SJSA1 (cell line): ENCODE data around the gene CCL18. TPM values are rescaled to one million over a fixed set of nuclear protein-coding genes. Genes with fewer than 3 reads are reported as not detected.
"Not testable (repeated sequence)": the region's sequence is repeated elsewhere in the genome, so short reads cannot be mapped to it uniquely, and the experiment has no call there.

Source experiments
- DNase-seq, 2 experiments: peaks; one replicate each; pipeline ENCODE4 v3.0.0-alpha.2; 2015 to 2020; ENCODE audit warnings: low spot score in 2 of 2, low read depth in 1 of 2
- H3K27ac ChIP-seq: fragments of 250-450 bp; sonication (Bioruptor Pico); 2 replicates; pipeline ENCODE4 v1.5.1; 2020; ENCODE audit warnings: mild to moderate bottlenecking, moderate library complexity
- H3K27me3 ChIP-seq: fragments of 250-450 bp; sonication (Bioruptor Pico); replicated peaks from 2 replicates; pipeline ENCODE4 v1.5.1; 2020; ENCODE audit warnings: mild to moderate bottlenecking, moderate library complexity
- H3K36me3 ChIP-seq: fragments of 250-450 bp; sonication (Bioruptor Pico); 2 replicates; pipeline ENCODE4 v1.5.1; 2020; ENCODE audit warnings: mild to moderate bottlenecking
- H3K4me1 ChIP-seq: fragments of 250-450 bp; sonication (Bioruptor Pico); replicated peaks from 2 replicates; pipeline ENCODE4 v1.6.1; 2021; ENCODE audit warnings: mild to moderate bottlenecking
- H3K4me3 ChIP-seq: fragments of 250-450 bp; sonication (Bioruptor Pico); 2 replicates; pipeline ENCODE4 v1.5.1; 2020; ENCODE audit warnings: mild to moderate bottlenecking
- H3K9me3 ChIP-seq: fragments of 250-450 bp; sonication (Bioruptor Pico); replicated peaks from 2 replicates; pipeline ENCODE4 v1.5.1; 2020; ENCODE audit warnings: mild to moderate bottlenecking
- total RNA-seq: library from RNA; depleted of rRNA; stranded (reverse); fragments of >200 nt; shearing (Covaris generic); gene quantifications from 2 replicates; pipeline ENCODE4 v1.2.3, GENCODE V29; 2014

The CCL18 gene
- total RNA-seq, 1 experiment from 2014 or later = not detected

- H3K36me3 ChIP-seq, H3K27me3 ChIP-seq, H3K9me3 ChIP-seq, H3K4me3 ChIP-seq, DNase-seq, H3K27ac ChIP-seq, H3K4me1 ChIP-seq: not testable (repeated sequence)
Observed at GRCh38 chr17:36083691-36084090, 19.6 kb downstream of the CCL18 start.

DNA sequence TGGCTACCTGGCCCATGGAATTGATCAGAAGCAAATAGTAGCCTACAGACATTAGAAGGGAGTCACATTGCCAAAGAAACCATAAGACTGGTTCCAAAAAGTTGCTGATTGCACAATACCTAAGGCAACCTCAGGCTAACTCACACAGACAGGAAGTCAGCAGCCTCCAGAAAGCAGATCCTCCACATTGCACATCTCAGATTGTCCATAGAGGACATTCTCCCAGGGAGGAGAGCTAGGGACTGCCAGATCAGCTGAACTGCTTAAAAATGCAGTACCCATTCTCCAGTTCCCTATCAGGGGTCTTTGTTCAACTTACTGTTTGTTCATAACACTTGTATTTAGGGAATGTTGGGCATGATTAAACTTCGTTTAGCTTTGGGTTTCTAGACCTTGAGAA lies 21.7 kb downstream of the CCL18 start:
- H3K27ac ChIP-seq = no peak overlapping the region
- H3K9me3 ChIP-seq = no peaks in the 10 kb centered on the region
- H3K27me3 ChIP-seq = no peaks in the 10 kb centered on the region
- no peak overlapping the region for H3K4me3 ChIP-seq
- no peaks in the 10 kb centered on the region for H3K36me3 ChIP-seq
- H3K4me1 ChIP-seq = no peaks in the 10 kb centered on the region
- no peak for DNase-seq

DNA sequence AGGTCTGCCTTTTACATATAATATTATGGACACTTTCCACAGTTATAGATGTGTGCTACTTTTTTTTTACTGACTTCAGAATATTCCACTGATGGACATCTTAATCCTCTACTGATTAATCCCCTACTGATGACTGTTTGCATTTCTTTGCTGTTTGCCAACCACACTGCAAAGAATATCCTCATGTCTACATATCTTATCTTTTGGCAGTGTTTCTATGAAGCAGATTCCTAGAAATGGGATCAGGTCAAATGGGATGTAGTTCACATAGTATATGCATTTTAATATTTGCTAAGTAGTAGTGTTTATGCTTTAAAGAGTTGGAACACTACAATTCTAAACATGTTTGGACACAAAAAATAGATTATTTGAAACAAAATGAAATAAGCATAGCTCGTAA lies 22.7 kb downstream of the CCL18 start:
- Histone ChIP-seq H3K4me1 (no peaks in the 10 kb centered on the region), H3K4me3 (no peak overlapping the region), H3K27ac (no peak overlapping the region), H3K27me3 (no peaks in the 10 kb centered on the region), H3K9me3 (no peaks in the 10 kb centered on the region), H3K36me3 (no peaks in the 10 kb centered on the region)
- DNase-seq = no peak

GRCh38 chr17:36087471-36087870 lies 23.4 kb downstream of the CCL18 start:
- H3K4me3 ChIP-seq, H3K4me1 ChIP-seq, H3K27me3 ChIP-seq, H3K36me3 ChIP-seq, H3K9me3 ChIP-seq, H3K27ac ChIP-seq, DNase-seq: not testable (repeated sequence)

DNA sequence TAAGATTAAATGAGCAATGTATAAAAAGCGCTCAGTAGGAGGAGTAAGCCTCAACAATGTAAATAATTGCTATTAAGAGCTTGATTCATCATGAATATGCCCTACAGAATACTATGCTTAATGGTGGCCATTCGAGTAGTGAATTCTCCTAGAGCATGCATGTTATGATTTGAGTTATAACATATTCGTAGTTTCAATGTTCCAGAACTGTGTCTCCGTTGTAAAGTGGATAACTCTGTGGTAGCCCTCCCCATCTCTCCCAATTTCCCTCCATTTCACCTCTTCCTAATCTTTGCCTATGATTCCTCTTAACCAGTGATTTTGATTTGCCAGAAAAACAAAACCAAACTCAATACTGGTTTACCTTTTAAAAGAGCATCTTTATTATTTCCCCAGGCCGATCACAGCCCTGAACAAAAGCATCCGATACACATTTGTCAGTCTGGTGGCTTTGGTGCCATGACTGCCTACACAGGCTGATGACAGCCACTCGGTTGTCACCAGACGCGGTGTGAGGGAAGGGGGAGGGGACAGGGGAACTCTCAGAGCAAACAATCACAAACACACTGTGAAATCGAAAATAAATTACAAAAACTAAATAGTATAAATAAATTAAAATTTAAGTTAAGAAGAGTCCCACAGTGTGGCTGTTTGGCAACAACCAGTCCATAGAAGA lies 24.0 kb downstream of the CCL18 start:
- not testable (repeated sequence) for H3K4me3 ChIP-seq, H3K36me3 ChIP-seq, H3K4me1 ChIP-seq, H3K27me3 ChIP-seq, H3K9me3 ChIP-seq, H3K27ac ChIP-seq, DNase-seq

- no peak for DNase-seq
- H3K36me3 ChIP-seq = no peaks in the 10 kb centered on the region
- no peak overlapping the region for H3K27ac ChIP-seq
- H3K4me3 ChIP-seq = no peak overlapping the region
- no peaks in the 10 kb centered on the region for H3K27me3 ChIP-seq
- no peaks in the 10 kb centered on the region for H3K4me1 ChIP-seq
- no peaks in the 10 kb centered on the region for H3K9me3 ChIP-seq
Observed at GRCh38 chr17:36088670-36089338, 24.7 kb downstream of the CCL18 start.

DNA sequence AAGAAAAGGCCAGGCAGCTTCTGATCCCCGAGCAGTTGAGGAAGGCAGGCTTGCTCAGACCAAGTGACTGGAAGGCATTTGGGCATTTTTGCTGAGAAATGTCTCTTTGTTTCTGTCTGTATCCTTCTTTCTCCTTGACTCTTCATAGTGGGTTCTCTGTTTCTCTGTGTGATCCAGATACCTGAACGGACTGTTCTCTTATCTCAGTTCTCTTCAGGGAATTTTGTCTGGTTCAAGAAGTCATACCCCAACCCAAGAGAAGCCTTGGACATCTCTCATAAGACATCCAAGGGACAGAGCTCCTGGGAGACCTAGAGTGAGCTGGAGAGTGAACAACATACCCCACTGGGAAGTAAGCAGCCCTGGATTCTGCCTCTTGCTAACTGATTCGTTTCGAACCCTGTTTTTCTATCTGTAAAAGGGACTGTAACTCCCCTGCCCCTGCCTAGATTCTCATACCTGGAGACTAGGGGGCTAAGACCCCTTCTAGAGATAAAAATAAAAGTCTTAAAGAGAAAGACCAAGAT lies 25.3 kb downstream of the CCL18 start:
- no peak overlapping the region for H3K4me3 ChIP-seq
- no peak overlapping the region for H3K27ac ChIP-seq
- H3K36me3 ChIP-seq = no peaks in the 10 kb centered on the region
- no peaks in the 10 kb centered on the region for H3K27me3 ChIP-seq
- no peaks in the 10 kb centered on the region for H3K9me3 ChIP-seq
- no peak for DNase-seq
- H3K4me1 ChIP-seq = no peaks in the 10 kb centered on the region

- H3K27ac ChIP-seq = no peak within 1 kb of the TSS
- DNase-seq = no peak
- H3K9me3 ChIP-seq = no peaks in the 10 kb centered on the region
- H3K27me3 ChIP-seq = no peaks in the 10 kb centered on the region
- no peaks in the 10 kb centered on the region for H3K4me1 ChIP-seq
- H3K4me3 ChIP-seq = no peak within 1 kb of the TSS
- H3K36me3 ChIP-seq = no peaks in the 10 kb centered on the region
Observed at GRCh38 chr17:36089888-36090836, 26.1 kb downstream of the CCL18 start, which contains the start of gene CCL3. Gene CCL3 (minus strand): TSS chr17:36090143. CDS start chr17:36090058, 85 bp downstream.

GRCh38 chr17:36092230-36092629 lies 28.2 kb downstream of the CCL18 start:
- Histone ChIP-seq H3K9me3 (no peaks in the 10 kb centered on the region), H3K4me1 (no peaks in the 10 kb centered on the region), H3K27me3 (no peaks in the 10 kb centered on the region), H3K4me3 (no peak overlapping the region), H3K27ac (no peak overlapping the region), H3K36me3 (no peaks in the 10 kb centered on the region)
- no peak for DNase-seq

DNA sequence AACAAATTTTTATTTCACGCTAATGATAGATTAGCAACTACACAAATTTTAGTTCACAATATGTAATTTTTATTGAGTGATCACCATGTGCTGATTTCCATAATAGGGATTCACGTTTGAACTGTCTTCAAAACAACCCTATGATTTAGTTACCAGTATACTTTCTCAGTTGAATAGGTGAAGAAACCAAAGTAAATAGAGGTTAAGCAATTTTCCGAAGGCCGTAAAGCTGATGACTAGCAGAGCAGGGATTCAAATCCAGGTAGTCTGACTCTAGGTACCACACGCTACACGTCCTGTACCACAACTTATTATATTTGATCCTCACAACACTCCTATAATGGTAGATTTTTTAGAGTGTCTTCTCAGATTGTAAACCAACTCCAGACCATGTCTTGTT lies 28.6 kb downstream of the CCL18 start:
- not testable (repeated sequence) for H3K27ac ChIP-seq, DNase-seq, H3K4me1 ChIP-seq, H3K9me3 ChIP-seq, H3K4me3 ChIP-seq, H3K27me3 ChIP-seq, H3K36me3 ChIP-seq

DNA sequence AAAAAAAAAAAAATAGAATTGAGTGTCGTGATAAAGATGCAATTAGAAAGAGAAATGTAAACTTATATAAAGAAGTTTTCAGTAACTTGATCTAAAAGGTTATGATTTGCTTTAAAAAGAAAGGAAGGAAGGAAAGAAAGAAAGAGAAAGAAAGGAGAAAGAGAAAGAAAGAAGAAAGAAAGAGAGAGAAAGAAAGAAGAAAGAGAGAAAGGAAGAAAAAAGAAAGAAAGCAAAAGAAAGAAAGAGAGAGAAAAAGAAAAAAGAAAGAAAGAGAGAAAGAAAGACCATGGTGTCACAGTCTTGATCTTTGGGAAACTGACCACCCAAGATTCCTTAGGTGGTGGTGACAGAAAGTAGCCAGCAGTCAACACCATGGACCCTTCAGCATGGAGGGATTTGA lies 30.2 kb downstream of the CCL18 start:
- Histone ChIP-seq H3K27ac (no peak overlapping the region), H3K4me1 (no peaks in the 10 kb centered on the region), H3K9me3 (no peaks in the 10 kb centered on the region), H3K4me3 (no peak overlapping the region), H3K27me3 (no peaks in the 10 kb centered on the region), H3K36me3 (no peaks in the 10 kb centered on the region)
- DNase-seq = no peak

GRCh38 chr17:36094746-36095145 lies 30.7 kb downstream of the CCL18 start:
- Histone ChIP-seq H3K36me3 (no peaks in the 10 kb centered on the region), H3K4me3 (no peak overlapping the region), H3K27ac (no peak overlapping the region), H3K27me3 (no peaks in the 10 kb centered on the region), H3K9me3 (no peaks in the 10 kb centered on the region), H3K4me1 (no peaks in the 10 kb centered on the region)
- no peak for DNase-seq

DNA sequence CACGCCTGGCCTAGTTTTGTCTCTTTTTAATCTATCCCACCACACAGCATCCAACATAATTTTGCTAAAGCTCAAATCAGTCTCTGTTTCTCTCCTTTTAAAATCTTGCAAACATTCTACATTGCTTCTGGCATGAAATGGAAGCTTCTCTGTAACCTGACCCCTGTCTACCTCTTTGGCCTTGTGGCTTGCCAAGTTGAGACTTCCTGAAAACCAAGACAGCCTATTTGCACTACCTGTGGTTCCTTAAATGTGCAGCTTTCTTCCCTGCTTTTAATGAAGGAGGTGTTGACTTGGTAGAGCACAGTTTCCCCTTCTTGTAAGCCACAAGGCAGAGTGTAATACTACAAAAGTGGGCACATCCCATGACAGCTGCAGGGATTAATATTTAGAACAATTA lies 31.9 kb downstream of the CCL18 start:
- DNase-seq = no peak

GRCh38 chr17:36099004-36099403 lies 34.9 kb downstream of the CCL18 start:
- not testable (repeated sequence) for H3K4me3 ChIP-seq, H3K36me3 ChIP-seq, H3K27me3 ChIP-seq, H3K4me1 ChIP-seq, DNase-seq, H3K27ac ChIP-seq, H3K9me3 ChIP-seq

More for the DNA sequence above, 31.9 kb downstream of the CCL18 start:
- H3K4me3 ChIP-seq = no peak overlapping the region
- no peaks in the 10 kb centered on the region for H3K4me1 ChIP-seq
- H3K36me3 ChIP-seq = no peaks in the 10 kb centered on the region
- H3K9me3 ChIP-seq = no peaks in the 10 kb centered on the region
- H3K27ac ChIP-seq = no peak overlapping the region
- H3K27me3 ChIP-seq = no peaks in the 10 kb centered on the region
